Measurements from ENCODE around the gene TMC7. TPM values are rescaled to one million over a fixed set of nuclear protein-coding genes. Genes with fewer than 3 reads are reported as not detected.

The TMC7 gene
- total RNA-seq, 4 donors from 2014 or later: 0.31 to 0.72 (median 0.64) TPM; not detected in 1

DNA sequence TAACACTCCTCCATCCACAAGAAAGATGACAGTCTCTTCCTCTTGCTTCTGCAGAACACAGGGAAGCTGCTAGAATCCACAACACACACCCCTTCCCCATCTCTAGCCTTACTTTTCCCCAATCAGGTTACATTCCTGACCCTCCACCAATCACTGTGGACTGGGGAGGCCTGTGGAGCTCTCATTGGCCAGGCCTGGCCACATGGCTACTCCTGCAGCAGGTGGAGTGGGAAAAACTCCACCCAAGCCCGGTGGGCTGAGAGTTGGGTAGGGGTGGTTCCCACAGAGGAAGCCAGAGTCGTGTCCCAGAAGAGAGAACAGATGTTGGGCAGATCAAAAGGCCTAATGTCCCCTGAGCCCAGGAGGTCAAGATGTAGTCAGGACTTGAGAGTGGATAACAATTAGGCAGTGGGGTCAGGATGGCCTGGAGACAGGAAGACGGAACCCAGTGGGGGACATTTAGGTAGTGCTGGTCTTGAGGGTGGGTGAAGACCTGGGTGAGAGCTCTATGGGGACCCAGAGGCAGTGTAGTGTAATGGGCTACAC is 105.7 kb downstream of the TMC7 start:
- Histone ChIP-seq H3K4me1 (peaks cover 7 to 8% of the 10 kb centered on the region in 2 donors), H3K27me3 (no peaks in the 10 kb centered on the region), H3K4me3 (no peak overlapping the region), H3K9me3 (no peaks in the 10 kb centered on the region), H3K36me3 (no peaks in the 10 kb centered on the region), H3K27ac (no peak overlapping the region)
- no peak for DNase-seq
- ATAC-seq: no peak
- intact Hi-C loops (cut with DNase I; ENCODE audit: low total_unique reads) (no loop called here), in situ Hi-C loops (cut with MboI; ENCODE audit: low sequenced_read_pairs in 4 of 4) (loop anchor here (5.0 to 10.0 kb wide), 5 partner anchors 85 to 425 kb away; no protein-coding TSS in a partner anchor)
- TF ChIP-seq POLR2A (IDR thresholded peaks at IDR 0.05): no peak
- TF ChIP-seq, protein P1, sequence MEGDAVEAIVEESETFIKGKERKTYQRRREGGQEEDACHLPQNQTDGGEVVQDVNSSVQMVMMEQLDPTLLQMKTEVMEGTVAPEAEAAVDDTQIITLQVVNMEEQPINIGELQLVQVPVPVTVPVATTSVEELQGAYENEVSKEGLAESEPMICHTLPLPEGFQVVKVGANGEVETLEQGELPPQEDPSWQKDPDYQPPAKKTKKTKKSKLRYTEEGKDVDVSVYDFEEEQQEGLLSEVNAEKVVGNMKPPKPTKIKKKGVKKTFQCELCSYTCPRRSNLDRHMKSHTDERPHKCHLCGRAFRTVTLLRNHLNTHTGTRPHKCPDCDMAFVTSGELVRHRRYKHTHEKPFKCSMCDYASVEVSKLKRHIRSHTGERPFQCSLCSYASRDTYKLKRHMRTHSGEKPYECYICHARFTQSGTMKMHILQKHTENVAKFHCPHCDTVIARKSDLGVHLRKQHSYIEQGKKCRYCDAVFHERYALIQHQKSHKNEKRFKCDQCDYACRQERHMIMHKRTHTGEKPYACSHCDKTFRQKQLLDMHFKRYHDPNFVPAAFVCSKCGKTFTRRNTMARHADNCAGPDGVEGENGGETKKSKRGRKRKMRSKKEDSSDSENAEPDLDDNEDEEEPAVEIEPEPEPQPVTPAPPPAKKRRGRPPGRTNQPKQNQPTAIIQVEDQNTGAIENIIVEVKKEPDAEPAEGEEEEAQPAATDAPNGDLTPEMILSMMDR (IDR thresholded peaks at IDR 0.05 in 4 of 5, conservative IDR thresholded peaks at IDR 0.05 in 1 of 5): no peak

DNA sequence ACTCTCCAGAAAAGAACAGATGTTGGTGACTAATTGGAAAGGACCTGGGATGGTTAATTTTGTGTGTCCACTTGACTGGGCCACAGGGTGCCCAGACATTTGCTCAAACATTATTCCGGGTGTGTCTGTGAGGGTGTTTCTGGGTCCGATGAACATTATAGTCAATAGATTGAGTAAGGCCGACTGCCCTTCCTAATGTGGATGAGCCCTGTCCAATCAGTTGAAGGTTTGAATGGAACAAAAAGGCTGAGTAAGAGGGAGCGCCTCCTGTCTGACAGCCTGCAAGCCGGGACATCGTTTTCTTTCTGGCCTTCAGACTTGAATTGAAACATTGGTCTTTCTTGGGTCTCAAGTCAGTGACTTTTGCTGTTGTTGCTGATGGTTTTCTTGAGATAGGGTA is 107.2 kb downstream of the TMC7 start:
- no peak overlapping the region for H3K4me3 ChIP-seq
- no peak overlapping the region for H3K27ac ChIP-seq
- no peaks in the 10 kb centered on the region for H3K27me3 ChIP-seq
- DNase-seq (no peak), ATAC-seq (no peak)
- in situ Hi-C loops (cut with MboI; ENCODE audit: low sequenced_read_pairs in 4 of 4) (loop anchor here in 2 of 4 donors (5.0 to 10.0 kb wide), 2 partner anchors 74 to 286 kb away; partner anchors contain the start of gene SYT17 (in 1 of the 2)), intact Hi-C loops (cut with DNase I; ENCODE audit: low total_unique reads) (no loop called here)
- no peaks in the 10 kb centered on the region for H3K9me3 ChIP-seq
- TF ChIP-seq, protein P1 (IDR thresholded peaks at IDR 0.05 in 4 of 5, conservative IDR thresholded peaks at IDR 0.05 in 1 of 5): no peak
- no peak for TF ChIP-seq POLR2A (IDR thresholded peaks at IDR 0.05)
- no peaks in the 10 kb centered on the region for H3K36me3 ChIP-seq
- peaks cover 5 to 8% of the 10 kb centered on the region in 2 donors for H3K4me1 ChIP-seq

DNA sequence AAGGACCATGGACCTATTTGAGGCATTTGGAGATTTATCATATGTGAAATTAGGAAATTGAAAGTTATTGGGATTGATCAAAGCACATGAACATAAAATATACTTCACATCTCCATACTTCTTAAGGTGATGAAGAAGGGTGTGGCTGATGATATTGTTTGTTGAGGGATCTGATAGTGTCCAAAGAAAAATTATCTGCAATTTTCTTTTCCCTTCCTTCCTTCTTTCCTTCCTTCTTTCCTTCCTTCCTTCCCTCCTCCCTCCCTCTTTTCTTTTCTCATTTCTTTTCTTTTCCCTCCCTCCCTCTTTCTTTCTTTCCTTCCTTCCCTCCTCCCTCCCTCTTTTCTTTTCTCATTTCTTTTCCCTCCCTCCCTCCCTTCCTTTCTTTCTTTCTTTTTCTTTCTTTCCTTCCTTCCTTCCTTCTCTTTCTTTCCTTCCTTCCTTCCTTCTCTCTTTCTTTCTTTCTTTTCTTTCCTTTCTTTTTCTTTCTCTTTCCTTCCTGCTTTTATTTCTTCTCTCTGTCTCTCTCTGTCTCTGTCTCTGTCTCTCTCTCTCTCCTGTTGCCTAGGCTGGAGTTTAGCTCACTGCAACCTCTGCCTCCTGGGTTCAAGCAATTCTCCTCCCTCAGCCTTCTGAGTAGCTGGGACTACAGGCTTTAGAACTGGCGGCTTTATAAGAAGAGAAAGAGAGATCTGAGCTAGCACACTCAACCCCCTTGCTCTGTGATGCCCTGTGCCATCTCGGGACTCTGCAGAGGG is 109.1 kb downstream of the TMC7 start:
- intact Hi-C loops (cut with DNase I; ENCODE audit: low total_unique reads): no loop called here
- Histone ChIP-seq H3K36me3 (no peaks in the 10 kb centered on the region), H3K9me3 (no peaks in the 10 kb centered on the region), H3K27ac (no peak overlapping the region), H3K4me3 (no peak overlapping the region), H3K4me1 (no peaks in the 10 kb centered on the region), H3K27me3 (no peaks in the 10 kb centered on the region)
- in situ Hi-C loops (cut with MboI; ENCODE audit: low sequenced_read_pairs in 4 of 4): loop anchor here in 2 of 4 donors (5.0 to 10.0 kb wide), 2 partner anchors 72 to 284 kb away; partner anchors contain the start of gene SYT17 (in 1 of the 2)
- TF ChIP-seq, protein P1 (IDR thresholded peaks at IDR 0.05 in 4 of 5, conservative IDR thresholded peaks at IDR 0.05 in 1 of 5): no peak
- no peak for TF ChIP-seq POLR2A (IDR thresholded peaks at IDR 0.05)
- ATAC-seq (no peak), DNase-seq (no peak)

DNA sequence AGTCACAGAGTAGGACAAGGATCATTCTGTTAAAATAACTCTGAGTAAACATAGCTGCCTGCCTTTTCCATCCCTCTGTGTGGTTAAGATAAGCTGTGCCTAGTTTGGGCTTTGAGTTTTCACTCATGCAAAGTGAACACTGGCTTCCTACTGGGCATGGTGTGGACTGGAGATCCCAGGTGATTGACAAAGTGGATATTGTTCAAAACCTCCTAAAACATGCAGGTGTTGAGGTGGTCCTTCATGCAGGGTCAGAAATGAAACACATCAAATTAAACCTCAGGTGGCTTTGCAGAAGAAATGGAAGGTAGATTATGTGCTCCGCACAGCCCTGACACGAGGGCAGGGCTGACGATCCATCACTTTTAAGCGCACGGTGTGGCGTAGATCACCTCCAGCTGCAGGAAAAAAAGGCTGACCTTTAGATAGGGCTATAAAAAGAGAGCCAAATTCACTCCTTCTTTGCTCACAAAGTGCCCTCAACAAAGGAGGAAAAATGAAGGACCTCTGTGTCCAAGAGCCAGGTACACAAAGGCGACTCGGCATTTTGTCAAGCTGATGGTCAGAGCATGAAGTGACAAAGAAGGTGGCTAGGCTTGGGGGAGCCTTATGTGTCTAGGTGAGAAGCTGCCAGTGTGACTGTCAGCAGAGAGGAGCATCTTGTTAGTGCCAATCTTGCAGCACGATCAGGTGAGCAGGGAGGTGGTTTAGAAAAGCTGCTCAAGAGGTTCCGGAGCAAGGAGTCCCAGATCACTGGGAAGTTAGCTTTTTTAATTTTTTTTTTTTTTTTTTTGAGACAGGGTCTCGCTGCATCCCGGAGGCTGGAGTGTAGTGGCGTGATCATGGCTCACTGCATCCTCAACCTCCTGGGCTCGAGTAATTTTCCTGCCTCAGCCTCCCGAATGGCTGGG is 110.2 kb downstream of the TMC7 start:
- intact Hi-C loops (cut with DNase I; ENCODE audit: low total_unique reads): no loop called here
- H3K9me3 ChIP-seq: no peaks in the 10 kb centered on the region
- TF ChIP-seq, protein P1 (IDR thresholded peaks at IDR 0.05 in 4 of 5, conservative IDR thresholded peaks at IDR 0.05 in 1 of 5): no peak
- TF ChIP-seq POLR2A (IDR thresholded peaks at IDR 0.05): no peak
- no peaks in the 10 kb centered on the region for H3K27me3 ChIP-seq
- H3K4me1 ChIP-seq: no peaks in the 10 kb centered on the region
- no peak for DNase-seq
- in situ Hi-C loops (cut with MboI; ENCODE audit: low sequenced_read_pairs in 4 of 4): loop anchor here in 2 of 4 donors (5.0 to 10.0 kb wide), 2 partner anchors 71 to 283 kb away; partner anchors contain the start of gene SYT17 (in 1 of the 2)
- H3K36me3 ChIP-seq: no peaks in the 10 kb centered on the region
- H3K27ac ChIP-seq: no peak overlapping the region
- H3K4me3 ChIP-seq: no peak overlapping the region
- no peak for ATAC-seq
